PC-3 (cell line): ENCODE data around the gene ZNF445.
"Not testable (repeated sequence)": the region's sequence is repeated elsewhere in the genome, so short reads cannot be mapped to it uniquely, and the experiment has no call there.

Source experiments
- CTCF ChIP-seq: fragments of 300-600 bp; sonication (generic); conservative IDR thresholded peaks from 2 replicates; pipeline ENCODE4 v1.5.1; 2017; ENCODE audit warnings: antibody characterized with exemption, low read depth, mild to moderate bottlenecking, low read length
- EZH2 ChIP-seq: fragments of 300-600 bp; sonication (generic); IDR thresholded peaks from one replicate; pipeline ENCODE4 v1.6.1; 2017; ENCODE audit warnings: antibody characterized with exemption, mild to moderate bottlenecking, low read length; ENCODE audit not compliant: unreplicated experiment
- EZH2phosphoT487 ChIP-seq: fragments of 300-600 bp; sonication (generic); IDR thresholded peaks from 2 replicates; pipeline ENCODE4 v1.6.1; 2018; ENCODE audit warnings: mild to moderate bottlenecking, antibody characterized with exemption, low read length, borderline replicate concordance

DNA sequence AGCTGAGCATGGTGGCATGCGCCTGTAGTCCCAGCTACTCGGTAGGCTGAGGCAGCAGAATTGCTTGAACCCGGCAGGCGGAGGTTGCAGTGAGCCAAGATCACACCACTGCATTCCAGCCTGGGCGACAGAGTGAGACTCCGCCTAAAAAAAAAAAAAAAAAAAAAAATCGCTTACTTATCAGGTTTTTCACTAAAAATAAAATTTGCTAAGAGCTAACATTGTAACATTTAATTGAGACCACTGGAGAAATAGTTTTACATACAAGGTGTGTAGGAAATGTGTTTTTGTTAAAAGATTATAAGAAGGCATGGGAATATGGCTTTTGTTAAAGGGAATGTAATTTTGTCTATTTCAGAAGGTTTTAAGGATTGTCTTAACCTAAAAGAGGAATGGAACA lies 12.6 kb downstream of the ZNF445 start:
- TF ChIP-seq EZH2phosphoT487, CTCF, EZH2: not testable (repeated sequence)
